Measurements from ENCODE around the gene RRAS. TPM values are rescaled to one million over a fixed set of nuclear protein-coding genes. Genes with fewer than 3 reads are reported as not detected.

The RRAS gene
- polyA plus RNA-seq, 1 donor from 2014 or later, result not detected

GRCh38 chr19:49641688-49642491 lies 1.9 kb upstream of the RRAS start, which contains the start of gene SCAF1:
Gene SCAF1, plus strand, starts transcription at chr19:49642209. Its CDS starts 2,818 bp downstream, at chr19:49645027.
- peak within 1 kb of the TSS; percentile 90 for H3K4me2 ChIP-seq (ENCODE audit: low read length)
- H3K79me2 ChIP-seq (replicated peaks; ENCODE audit: insufficient read depth, low read length), result peaks cover 25% of the 10 kb centered on the region
- peak within 1 kb of the TSS; percentile 76 for H3K4me3 ChIP-seq (ENCODE audit: low read length)
- TF ChIP-seq RAD21 (conservative IDR thresholded peaks at IDR 0.05), result no peak
- peak; percentile 68 for TF ChIP-seq EP300 (conservative IDR thresholded peaks at IDR 0.05; ENCODE audit: poor library complexity, severe bottlenecking)
- no peak for TF ChIP-seq REST (IDR thresholded peaks at IDR 0.05; ENCODE audit: borderline replicate concordance)
- no peak for TF ChIP-seq SMC3 (conservative IDR thresholded peaks at IDR 0.05; ENCODE audit: poor library complexity)
- TF ChIP-seq MXI1 (conservative IDR thresholded peaks at IDR 0.05; ENCODE audit: poor library complexity, severe bottlenecking), result peak; percentile 37
- no peak for TF ChIP-seq EZH2 (IDR thresholded peaks at IDR 0.05; ENCODE audit: borderline replicate concordance, insufficient read depth, low read length, poor library complexity, severe bottlenecking)
- TF ChIP-seq POLR2AphosphoS5 (IDR thresholded peaks at IDR 0.05), result peak; percentile 75
- TF ChIP-seq CTCF (IDR thresholded peaks at IDR 0.05; ENCODE audit: poor library complexity, severe bottlenecking), result no peak
- TF ChIP-seq TAF1 (IDR thresholded peaks at IDR 0.05; ENCODE audit: low read depth), result no peak
- no peaks in the 10 kb centered on the region for H4K20me1 ChIP-seq (ENCODE audit: insufficient read depth)
- H3K9ac ChIP-seq (ENCODE audit: low read length), result peak within 1 kb of the TSS; percentile 98
- H3F3A ChIP-seq (ENCODE audit: insufficient read depth, low read length, poor library complexity, severe bottlenecking), result peaks cover 5% of the 10 kb centered on the region
- no peaks in the 10 kb centered on the region for H3K36me3 ChIP-seq (ENCODE audit: insufficient read depth, low read length)
- H2AFZ ChIP-seq (ENCODE audit: low read depth, low read length), result peak within 1 kb of the TSS; percentile 69
- H3K27me3 ChIP-seq (ENCODE audit: insufficient read depth, low read depth, low read length), result no peaks in the 10 kb centered on the region
- peak within 1 kb of the TSS; percentile 90 for H3K27ac ChIP-seq (ENCODE audit: low read length)
- H3K9me3 ChIP-seq (ENCODE audit: low read length), result no peaks in the 10 kb centered on the region
- no peaks in the 10 kb centered on the region for H3K9me2 ChIP-seq (ENCODE audit: insufficient read depth, low read length)

GRCh38 chr19:49639401-49640112 lies 386 bp downstream of the RRAS start:
- Histone ChIP-seq H3K79me2 (replicated peaks; ENCODE audit: insufficient read depth, low read length) (peaks cover 23% of the 10 kb centered on the region), H3K9me3 (ENCODE audit: low read length) (no peaks in the 10 kb centered on the region), H3K9me2 (ENCODE audit: insufficient read depth, low read length) (no peaks in the 10 kb centered on the region), H3F3A (ENCODE audit: insufficient read depth, low read length, poor library complexity, severe bottlenecking) (peaks cover 5% of the 10 kb centered on the region), H3K4me3 (ENCODE audit: low read length) (peak overlapping the region; percentile 76), H4K20me1 (ENCODE audit: insufficient read depth) (no peaks in the 10 kb centered on the region), H3K36me3 (ENCODE audit: insufficient read depth, low read length) (no peaks in the 10 kb centered on the region), H3K27me3 (ENCODE audit: insufficient read depth, low read depth, low read length) (no peaks in the 10 kb centered on the region), H3K27ac (ENCODE audit: low read length) (no peak overlapping the region), H2AFZ (ENCODE audit: low read depth, low read length) (no peak overlapping the region), H3K9ac (ENCODE audit: low read length) (peak overlapping the region; percentile 48), H3K4me2 (ENCODE audit: low read length) (no peak overlapping the region)
- TF ChIP-seq SMC3 (conservative IDR thresholded peaks at IDR 0.05; ENCODE audit: poor library complexity) (no peak), CTCF (IDR thresholded peaks at IDR 0.05; ENCODE audit: poor library complexity, severe bottlenecking) (no peak), POLR2AphosphoS5 (IDR thresholded peaks at IDR 0.05) (no peak), RAD21 (conservative IDR thresholded peaks at IDR 0.05) (no peak), EZH2 (IDR thresholded peaks at IDR 0.05; ENCODE audit: borderline replicate concordance, insufficient read depth, low read length, poor library complexity, severe bottlenecking) (no peak), MXI1 (conservative IDR thresholded peaks at IDR 0.05; ENCODE audit: poor library complexity, severe bottlenecking) (no peak), REST (IDR thresholded peaks at IDR 0.05; ENCODE audit: borderline replicate concordance) (no peak), TAF1 (IDR thresholded peaks at IDR 0.05; ENCODE audit: low read depth) (no peak), EP300 (conservative IDR thresholded peaks at IDR 0.05; ENCODE audit: poor library complexity, severe bottlenecking) (no peak)

All from neural cell (in vitro differentiated cells).